Keratinocyte (primary cell): Measurements from ENCODE around the gene SERPINE2. TPM values are rescaled to one million over a fixed set of nuclear protein-coding genes. Genes with fewer than 3 reads are reported as not detected.

ENCODE experiments used
- DNase-seq: peaks from one replicate; pipeline ENCODE4 v3.0.0-alpha.2; 2011; ENCODE audit warnings: low read depth, missing footprints, low spot score
- FAIRE-seq: peaks from 2 replicates; lab custom pipeline; 2011; peaks lifted over from hg19 to GRCh38; lab: Jason Lieb, UNC
- H2AFZ ChIP-seq: 2 replicates; pipeline ENCODE4 v1.6.0; 2012; ENCODE audit warnings: low read length, control low read depth, inconsistent platforms; ENCODE audit not compliant: control insufficient read depth
- H3K27ac ChIP-seq: 2 replicates; pipeline ENCODE4 v1.5.1; 2011; ENCODE audit warnings: low read length; ENCODE audit not compliant: control insufficient read depth, insufficient read depth
- H3K27me3 ChIP-seq: 3 replicates; pipeline ENCODE4 v1.6.0; 2011; ENCODE audit warnings: low read length; ENCODE audit not compliant: control insufficient read depth, insufficient read depth; ENCODE audit errors: extremely low read depth
- H3K36me3 ChIP-seq, 2 experiments: 2 replicates in 1 of 2; 3 replicates in 1 of 2; pipeline ENCODE4 v1.5.1; 2011; ENCODE audit warnings: low read length in 2 of 2, mild to moderate bottlenecking in 1 of 2; ENCODE audit not compliant: control insufficient read depth in 2 of 2, insufficient read depth in 2 of 2; ENCODE audit errors: extremely low read depth in 1 of 2
- H3K4me1 ChIP-seq: 3 replicates; pipeline ENCODE4 v1.5.1; 2011; ENCODE audit warnings: low read length; ENCODE audit not compliant: control insufficient read depth, insufficient read depth; ENCODE audit errors: extremely low read depth
- H3K4me2 ChIP-seq: 3 replicates; pipeline ENCODE4 v1.6.0; 2011; ENCODE audit warnings: low read depth, low read length; ENCODE audit not compliant: control insufficient read depth, insufficient read depth; ENCODE audit errors: extremely low read depth
- H3K4me3 ChIP-seq, 3 experiments: fragments of 200-600 bp in 1 of 3; sonication (generic) in 1 of 3; 2 replicates in 2 of 3; 3 replicates in 1 of 3; pipeline ENCODE4 v1.5.1; 2011 to 2016; ENCODE audit warnings: low read length in 3 of 3, mild to moderate bottlenecking in 3 of 3, control low read depth in 2 of 3, inconsistent platforms in 1 of 3, low read depth in 1 of 3, mixed read lengths in 1 of 3, mixed run types in 1 of 3, moderate library complexity in 1 of 3; ENCODE audit not compliant: control insufficient read depth in 2 of 3, insufficient read depth in 2 of 3; ENCODE audit errors: extremely low read depth in 1 of 3
- H3K79me2 ChIP-seq: 2 replicates; pipeline ENCODE4 v1.6.0; 2012; ENCODE audit warnings: low read length; ENCODE audit not compliant: control insufficient read depth, insufficient read depth
- H3K9ac ChIP-seq: 3 replicates; pipeline ENCODE4 v1.6.0; 2011; ENCODE audit warnings: low read length; ENCODE audit not compliant: control insufficient read depth, insufficient read depth; ENCODE audit errors: extremely low read depth
- H3K9me1 ChIP-seq: 3 replicates; pipeline ENCODE4 v1.6.0; 2011; ENCODE audit warnings: low read length; ENCODE audit not compliant: control insufficient read depth, insufficient read depth; ENCODE audit errors: extremely low read depth
- H3K9me3 ChIP-seq: 2 replicates; pipeline ENCODE4 v1.5.1; 2012; ENCODE audit warnings: low read depth, low read length; ENCODE audit not compliant: control insufficient read depth
- H4K20me1 ChIP-seq: 3 replicates; pipeline ENCODE4 v1.6.0; 2011; ENCODE audit warnings: low read length; ENCODE audit not compliant: control insufficient read depth, insufficient read depth; ENCODE audit errors: extremely low read depth
- EZH2 ChIP-seq: IDR thresholded peaks from one replicate; pipeline ENCODE4 v1.6.1; 2012; ENCODE audit warnings: inconsistent platforms, mild to moderate bottlenecking, low read length, moderate library complexity
- dilution Hi-C: fragments of 300-500 bp; cut with MboI; formaldehyde crosslinking; loops from one replicate; pipeline ENCODE4 v1.7.0; 2020; ENCODE audit warnings: low sequenced_read_pairs; ENCODE audit not compliant: extremely low pct_ligation_motif_present
- polyA plus RNA-seq, 5 experiments: library from polyadenylated mRNA; depleted of rRNA in 3 of 5; stranded (reverse) in 3 of 5; stranded (forward) in 1 of 5; unstranded in 1 of 5; fragments of >200 nt; gene quantifications; 1 replicate in 1 of 5; 2 replicates in 3 of 5; 3 replicates in 1 of 5; pipeline versions ENCODE4 v1.2.1 to v1.2.3, GENCODE V29; 2011 to 2012; ENCODE audit warnings: missing spikeins in 2 of 5, low read depth in 1 of 5, low replicate concordance in 1 of 5
- TF ChIP-seq, protein P1 (sequence below), 3 experiments: IDR thresholded peaks in 1 of 3; conservative IDR thresholded peaks in 1 of 3; optimal IDR thresholded peaks in 1 of 3; 2 replicates in 2 of 3; 3 replicates in 1 of 3; pipeline versions ENCODE3 to v1.5.1; 2011; ENCODE audit warnings: low read length in 3 of 3, mild to moderate bottlenecking in 3 of 3, moderate library complexity in 2 of 3, control low read depth in 1 of 3, inconsistent platforms in 1 of 3; ENCODE audit not compliant: insufficient read depth in 2 of 3; ENCODE audit errors: extremely low read depth in 1 of 3

The SERPINE2 gene
- polyA plus RNA-seq, 1 donor (not counting 4 experiments of a cell fraction or from before 2014, with no cell fraction given): 306 TPM

- DNase-seq (no peak), FAIRE-seq (no peak)
- H4K20me1 ChIP-seq: no peaks in the 10 kb centered on the region
- no peak overlapping the region for H3K27ac ChIP-seq
- H3K36me3 ChIP-seq: peaks cover 33 to 57% of the 10 kb centered on the region in 2 experiments
- no peak overlapping the region for H3K4me3 ChIP-seq
- H3K4me2 ChIP-seq: no peak overlapping the region
- dilution Hi-C loops: loop anchor here (25.0 kb wide), 1 partner anchor 307 kb away; no protein-coding TSS in a partner anchor
- H3K27me3 ChIP-seq: no peaks in the 10 kb centered on the region
- no peak overlapping the region for H2AFZ ChIP-seq
- no peak overlapping the region for H3K9ac ChIP-seq
- TF ChIP-seq, protein P1, sequence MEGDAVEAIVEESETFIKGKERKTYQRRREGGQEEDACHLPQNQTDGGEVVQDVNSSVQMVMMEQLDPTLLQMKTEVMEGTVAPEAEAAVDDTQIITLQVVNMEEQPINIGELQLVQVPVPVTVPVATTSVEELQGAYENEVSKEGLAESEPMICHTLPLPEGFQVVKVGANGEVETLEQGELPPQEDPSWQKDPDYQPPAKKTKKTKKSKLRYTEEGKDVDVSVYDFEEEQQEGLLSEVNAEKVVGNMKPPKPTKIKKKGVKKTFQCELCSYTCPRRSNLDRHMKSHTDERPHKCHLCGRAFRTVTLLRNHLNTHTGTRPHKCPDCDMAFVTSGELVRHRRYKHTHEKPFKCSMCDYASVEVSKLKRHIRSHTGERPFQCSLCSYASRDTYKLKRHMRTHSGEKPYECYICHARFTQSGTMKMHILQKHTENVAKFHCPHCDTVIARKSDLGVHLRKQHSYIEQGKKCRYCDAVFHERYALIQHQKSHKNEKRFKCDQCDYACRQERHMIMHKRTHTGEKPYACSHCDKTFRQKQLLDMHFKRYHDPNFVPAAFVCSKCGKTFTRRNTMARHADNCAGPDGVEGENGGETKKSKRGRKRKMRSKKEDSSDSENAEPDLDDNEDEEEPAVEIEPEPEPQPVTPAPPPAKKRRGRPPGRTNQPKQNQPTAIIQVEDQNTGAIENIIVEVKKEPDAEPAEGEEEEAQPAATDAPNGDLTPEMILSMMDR (optimal IDR thresholded peaks at IDR 0.05 in 1 of 3, IDR thresholded peaks at IDR 0.05 in 1 of 3, conservative IDR thresholded peaks at IDR 0.05 in 1 of 3; ENCODE audit: extremely low read depth in 1 of 3, insufficient read depth in 2 of 3, low read length in 3 of 3): no peak
- no peak for TF ChIP-seq EZH2
- no peaks in the 10 kb centered on the region for H3K9me3 ChIP-seq
- H3K79me2 ChIP-seq: no peaks in the 10 kb centered on the region
- H3K9me1 ChIP-seq: no peaks in the 10 kb centered on the region
- H3K4me1 ChIP-seq: peaks cover 8% of the 10 kb centered on the region
These were observed 59.2 kb downstream of the SERPINE2 start for GRCh38 chr2:223979730-223980396.

DNA sequence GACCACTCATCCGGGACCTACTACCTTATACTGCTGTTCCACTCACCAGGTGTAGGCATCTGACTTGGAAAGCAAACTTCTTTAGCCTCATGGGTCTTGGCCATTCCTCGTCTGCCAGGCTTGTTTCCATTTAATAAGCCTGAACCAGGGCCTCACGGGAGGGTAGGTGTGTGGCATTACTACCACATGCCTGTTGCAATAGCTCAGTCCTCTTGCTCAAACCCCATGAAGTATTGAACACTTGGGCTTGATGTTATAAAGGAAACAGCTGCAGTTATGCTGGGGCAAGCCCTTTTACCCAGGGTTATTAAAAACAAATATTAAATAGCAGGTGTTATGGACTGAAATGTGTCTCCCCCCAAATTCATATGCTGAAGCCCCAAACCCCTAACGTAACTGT, 60.6 kb downstream of the SERPINE2 start:
- peaks cover 32 to 50% of the 10 kb centered on the region in 2 experiments for H3K36me3 ChIP-seq
- H3K4me2 ChIP-seq: no peak overlapping the region
- no peaks in the 10 kb centered on the region for H3K9me3 ChIP-seq
- no peak overlapping the region for H3K27ac ChIP-seq
- DNase-seq (no peak), FAIRE-seq (no peak)
- no peaks in the 10 kb centered on the region for H3K9me1 ChIP-seq
- peaks cover 8% of the 10 kb centered on the region for H3K4me1 ChIP-seq
- H2AFZ ChIP-seq: no peak overlapping the region
- TF ChIP-seq EZH2: no peak
- TF ChIP-seq, protein P1 (optimal IDR thresholded peaks at IDR 0.05 in 1 of 3, IDR thresholded peaks at IDR 0.05 in 1 of 3, conservative IDR thresholded peaks at IDR 0.05 in 1 of 3; ENCODE audit: extremely low read depth in 1 of 3, insufficient read depth in 2 of 3, low read length in 3 of 3): no peak
- no peaks in the 10 kb centered on the region for H3K79me2 ChIP-seq
- no peaks in the 10 kb centered on the region for H3K27me3 ChIP-seq
- dilution Hi-C loops: loop anchor here (25.0 kb wide), 1 partner anchor 309 kb away; no protein-coding TSS in a partner anchor
- H3K9ac ChIP-seq: no peak overlapping the region
- H4K20me1 ChIP-seq: no peaks in the 10 kb centered on the region
- H3K4me3 ChIP-seq: no peak overlapping the region
